Measurements from ENCODE around the gene VAMP1. TPM values are rescaled to one million over a fixed set of nuclear protein-coding genes. Genes with fewer than 3 reads are reported as not detected.

VAMP1 gene
- total and polyA plus RNA-seq, 2 of the 13 experiments (the other 11 are each of a cell fraction or from before 2014, with no cell fraction given): 2.5 to 7.4 TPM

DNA sequence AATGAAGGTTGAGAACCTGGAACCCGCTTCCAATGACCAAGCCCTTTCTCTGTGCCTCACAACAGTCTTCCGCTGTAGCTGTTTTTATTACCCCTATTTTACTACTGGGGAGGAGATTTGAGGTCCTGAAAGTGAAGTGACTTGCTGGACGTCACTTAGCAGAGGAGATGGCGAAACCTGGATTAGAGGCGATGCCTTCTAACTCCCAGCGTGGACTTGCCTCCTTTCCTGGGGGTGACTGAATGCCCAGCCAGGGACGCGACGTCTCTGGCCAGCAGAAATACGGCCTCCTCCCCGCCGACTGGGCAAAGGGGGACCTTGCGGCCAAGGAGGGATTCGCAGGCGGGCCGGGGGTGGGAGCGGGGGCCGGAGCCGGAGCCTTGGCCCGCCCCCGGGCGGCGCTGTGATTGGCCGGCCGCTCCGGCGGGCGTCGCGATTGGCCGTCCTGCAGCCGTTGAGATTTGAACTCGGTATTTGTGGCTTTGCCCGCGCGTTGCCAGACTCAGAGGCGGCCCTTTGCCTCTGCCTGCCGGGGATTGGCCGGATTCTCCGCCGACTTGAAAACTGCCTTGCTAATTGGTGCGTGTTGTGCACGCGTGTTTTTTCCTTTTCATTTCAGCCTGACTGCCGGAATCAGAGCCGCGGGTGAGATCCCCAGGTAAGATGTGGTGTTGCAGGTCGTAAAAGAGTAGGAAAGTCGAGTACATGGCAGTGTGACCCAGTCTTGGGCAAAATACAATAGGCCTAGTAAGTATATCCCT is 23.2 kb upstream of the VAMP1 start, which contains the start of gene NCAPD2 (continued):
- TF ChIP-seq, protein P1, sequence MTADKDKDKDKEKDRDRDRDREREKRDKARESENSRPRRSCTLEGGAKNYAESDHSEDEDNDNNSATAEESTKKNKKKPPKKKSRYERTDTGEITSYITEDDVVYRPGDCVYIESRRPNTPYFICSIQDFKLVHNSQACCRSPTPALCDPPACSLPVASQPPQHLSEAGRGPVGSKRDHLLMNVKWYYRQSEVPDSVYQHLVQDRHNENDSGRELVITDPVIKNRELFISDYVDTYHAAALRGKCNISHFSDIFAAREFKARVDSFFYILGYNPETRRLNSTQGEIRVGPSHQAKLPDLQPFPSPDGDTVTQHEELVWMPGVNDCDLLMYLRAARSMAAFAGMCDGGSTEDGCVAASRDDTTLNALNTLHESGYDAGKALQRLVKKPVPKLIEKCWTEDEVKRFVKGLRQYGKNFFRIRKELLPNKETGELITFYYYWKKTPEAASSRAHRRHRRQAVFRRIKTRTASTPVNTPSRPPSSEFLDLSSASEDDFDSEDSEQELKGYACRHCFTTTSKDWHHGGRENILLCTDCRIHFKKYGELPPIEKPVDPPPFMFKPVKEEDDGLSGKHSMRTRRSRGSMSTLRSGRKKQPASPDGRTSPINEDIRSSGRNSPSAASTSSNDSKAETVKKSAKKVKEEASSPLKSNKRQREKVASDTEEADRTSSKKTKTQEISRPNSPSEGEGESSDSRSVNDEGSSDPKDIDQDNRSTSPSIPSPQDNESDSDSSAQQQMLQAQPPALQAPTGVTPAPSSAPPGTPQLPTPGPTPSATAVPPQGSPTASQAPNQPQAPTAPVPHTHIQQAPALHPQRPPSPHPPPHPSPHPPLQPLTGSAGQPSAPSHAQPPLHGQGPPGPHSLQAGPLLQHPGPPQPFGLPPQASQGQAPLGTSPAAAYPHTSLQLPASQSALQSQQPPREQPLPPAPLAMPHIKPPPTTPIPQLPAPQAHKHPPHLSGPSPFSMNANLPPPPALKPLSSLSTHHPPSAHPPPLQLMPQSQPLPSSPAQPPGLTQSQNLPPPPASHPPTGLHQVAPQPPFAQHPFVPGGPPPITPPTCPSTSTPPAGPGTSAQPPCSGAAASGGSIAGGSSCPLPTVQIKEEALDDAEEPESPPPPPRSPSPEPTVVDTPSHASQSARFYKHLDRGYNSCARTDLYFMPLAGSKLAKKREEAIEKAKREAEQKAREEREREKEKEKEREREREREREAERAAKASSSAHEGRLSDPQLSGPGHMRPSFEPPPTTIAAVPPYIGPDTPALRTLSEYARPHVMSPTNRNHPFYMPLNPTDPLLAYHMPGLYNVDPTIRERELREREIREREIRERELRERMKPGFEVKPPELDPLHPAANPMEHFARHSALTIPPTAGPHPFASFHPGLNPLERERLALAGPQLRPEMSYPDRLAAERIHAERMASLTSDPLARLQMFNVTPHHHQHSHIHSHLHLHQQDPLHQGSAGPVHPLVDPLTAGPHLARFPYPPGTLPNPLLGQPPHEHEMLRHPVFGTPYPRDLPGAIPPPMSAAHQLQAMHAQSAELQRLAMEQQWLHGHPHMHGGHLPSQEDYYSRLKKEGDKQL (CRISPR knock-in tag; IDR thresholded peaks at IDR 0.05; ENCODE audit: low read depth): 0 out of 2 replicates have a peak, but pooled peaks have one; percentile 16
- TF ChIP-seq, protein P2, sequence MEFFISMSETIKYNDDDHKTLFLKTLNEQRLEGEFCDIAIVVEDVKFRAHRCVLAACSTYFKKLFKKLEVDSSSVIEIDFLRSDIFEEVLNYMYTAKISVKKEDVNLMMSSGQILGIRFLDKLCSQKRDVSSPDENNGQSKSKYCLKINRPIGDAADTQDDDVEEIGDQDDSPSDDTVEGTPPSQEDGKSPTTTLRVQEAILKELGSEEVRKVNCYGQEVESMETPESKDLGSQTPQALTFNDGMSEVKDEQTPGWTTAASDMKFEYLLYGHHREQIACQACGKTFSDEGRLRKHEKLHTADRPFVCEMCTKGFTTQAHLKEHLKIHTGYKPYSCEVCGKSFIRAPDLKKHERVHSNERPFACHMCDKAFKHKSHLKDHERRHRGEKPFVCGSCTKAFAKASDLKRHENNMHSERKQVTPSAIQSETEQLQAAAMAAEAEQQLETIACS (CRISPR knock-in tag; IDR thresholded peaks at IDR 0.05): no peak
- TF ChIP-seq ZNF367 (CRISPR knock-in tag; IDR thresholded peaks at IDR 0.05; ENCODE audit: borderline replicate concordance) (0 out of 2 replicates have a peak, but pooled peaks have one; percentile 66), RFXAP (CRISPR knock-in tag; IDR thresholded peaks at IDR 0.05; ENCODE audit: borderline replicate concordance) (peak; percentile 79; the same call in 1 of the 2 replicates), ZNF256 (CRISPR knock-in tag; conservative IDR thresholded peaks at IDR 0.05) (0 out of 2 replicates have a peak, but pooled peaks have one; percentile 7), MYC (CRISPR knock-in tag; IDR thresholded peaks at IDR 0.05; ENCODE audit: borderline replicate concordance) (peak; percentile 91), ZNF546 (CRISPR knock-in tag; conservative IDR thresholded peaks at IDR 0.05) (0 out of 2 replicates have a peak, but pooled peaks have one; percentile 42), PTBP1 (IDR thresholded peaks at IDR 0.05; ENCODE audit: low read depth, low read length, poor library complexity, severe bottlenecking) (no peak), PHF8 (CRISPR knock-in tag; IDR thresholded peaks at IDR 0.05) (peak; percentile 12; the same call in 1 of the 2 replicates), ZNF713 (CRISPR knock-in tag; IDR thresholded peaks at IDR 0.05) (no peak), KLF9 (CRISPR knock-in tag; IDR thresholded peaks at IDR 0.05; ENCODE audit: low read depth) (no peak), ZNF34 (CRISPR knock-in tag; IDR thresholded peaks at IDR 0.05; ENCODE audit: borderline replicate concordance) (no peak), JUNB (CRISPR knock-in tag; IDR thresholded peaks at IDR 0.05; ENCODE audit: borderline replicate concordance) (0 out of 2 replicates have a peak, but pooled peaks have one; percentile 23), ATRX (CRISPR knock-in tag; IDR thresholded peaks at IDR 0.05; ENCODE audit: borderline replicate concordance) (no peak), ZNF543 (CRISPR knock-in tag; IDR thresholded peaks at IDR 0.05) (0 out of 2 replicates have a peak, but pooled peaks have one; percentile 13), ZFP37 (CRISPR knock-in tag; IDR thresholded peaks at IDR 0.05; ENCODE audit: borderline replicate concordance) (0 out of 2 replicates have a peak, but pooled peaks have one; percentile 5)
- TF ChIP-seq, protein P3, sequence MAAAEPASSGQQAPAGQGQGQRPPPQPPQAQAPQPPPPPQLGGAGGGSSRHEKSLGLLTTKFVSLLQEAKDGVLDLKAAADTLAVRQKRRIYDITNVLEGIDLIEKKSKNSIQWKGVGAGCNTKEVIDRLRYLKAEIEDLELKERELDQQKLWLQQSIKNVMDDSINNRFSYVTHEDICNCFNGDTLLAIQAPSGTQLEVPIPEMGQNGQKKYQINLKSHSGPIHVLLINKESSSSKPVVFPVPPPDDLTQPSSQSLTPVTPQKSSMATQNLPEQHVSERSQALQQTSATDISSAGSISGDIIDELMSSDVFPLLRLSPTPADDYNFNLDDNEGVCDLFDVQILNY (CRISPR knock-in tag; conservative IDR thresholded peaks at IDR 0.05): peak; percentile 83; the same call in 1 of the 2 replicates
- TF ChIP-seq, protein P4, sequence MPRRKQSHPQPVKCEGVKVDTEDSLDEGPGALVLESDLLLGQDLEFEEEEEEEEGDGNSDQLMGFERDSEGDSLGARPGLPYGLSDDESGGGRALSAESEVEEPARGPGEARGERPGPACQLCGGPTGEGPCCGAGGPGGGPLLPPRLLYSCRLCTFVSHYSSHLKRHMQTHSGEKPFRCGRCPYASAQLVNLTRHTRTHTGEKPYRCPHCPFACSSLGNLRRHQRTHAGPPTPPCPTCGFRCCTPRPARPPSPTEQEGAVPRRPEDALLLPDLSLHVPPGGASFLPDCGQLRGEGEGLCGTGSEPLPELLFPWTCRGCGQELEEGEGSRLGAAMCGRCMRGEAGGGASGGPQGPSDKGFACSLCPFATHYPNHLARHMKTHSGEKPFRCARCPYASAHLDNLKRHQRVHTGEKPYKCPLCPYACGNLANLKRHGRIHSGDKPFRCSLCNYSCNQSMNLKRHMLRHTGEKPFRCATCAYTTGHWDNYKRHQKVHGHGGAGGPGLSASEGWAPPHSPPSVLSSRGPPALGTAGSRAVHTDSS (CRISPR knock-in tag; conservative IDR thresholded peaks at IDR 0.05): no peak
